Activated T-helper 1 cell treated with anti-CD3 and anti-CD28 coated beads, Interleukin-2, amount 50 U/mL, for 16 hours (primary cell): ENCODE data around the gene CRKL.
"Not testable (repeated sequence)": the region's sequence is repeated elsewhere in the genome, so short reads cannot be mapped to it uniquely, and the experiment has no call there.

ENCODE experiments used
- DNase-seq, 2 donors: peaks; one replicate each; pipeline ENCODE4 v3.0.0-alpha.2; 2020; ENCODE audit warnings: low read depth in 1 of 2, low spot score in 1 of 2

Gene CRKL, protein sequence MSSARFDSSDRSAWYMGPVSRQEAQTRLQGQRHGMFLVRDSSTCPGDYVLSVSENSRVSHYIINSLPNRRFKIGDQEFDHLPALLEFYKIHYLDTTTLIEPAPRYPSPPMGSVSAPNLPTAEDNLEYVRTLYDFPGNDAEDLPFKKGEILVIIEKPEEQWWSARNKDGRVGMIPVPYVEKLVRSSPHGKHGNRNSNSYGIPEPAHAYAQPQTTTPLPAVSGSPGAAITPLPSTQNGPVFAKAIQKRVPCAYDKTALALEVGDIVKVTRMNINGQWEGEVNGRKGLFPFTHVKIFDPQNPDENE

GRCh38 chr22:20916916-20917810 is at the start of gene CRKL:
Gene CRKL (plus strand): TSS chr22:20917407. CDS start chr22:20917935, 528 bp downstream.
- peak; percentile 87 to 96 for DNase-seq

DNA sequence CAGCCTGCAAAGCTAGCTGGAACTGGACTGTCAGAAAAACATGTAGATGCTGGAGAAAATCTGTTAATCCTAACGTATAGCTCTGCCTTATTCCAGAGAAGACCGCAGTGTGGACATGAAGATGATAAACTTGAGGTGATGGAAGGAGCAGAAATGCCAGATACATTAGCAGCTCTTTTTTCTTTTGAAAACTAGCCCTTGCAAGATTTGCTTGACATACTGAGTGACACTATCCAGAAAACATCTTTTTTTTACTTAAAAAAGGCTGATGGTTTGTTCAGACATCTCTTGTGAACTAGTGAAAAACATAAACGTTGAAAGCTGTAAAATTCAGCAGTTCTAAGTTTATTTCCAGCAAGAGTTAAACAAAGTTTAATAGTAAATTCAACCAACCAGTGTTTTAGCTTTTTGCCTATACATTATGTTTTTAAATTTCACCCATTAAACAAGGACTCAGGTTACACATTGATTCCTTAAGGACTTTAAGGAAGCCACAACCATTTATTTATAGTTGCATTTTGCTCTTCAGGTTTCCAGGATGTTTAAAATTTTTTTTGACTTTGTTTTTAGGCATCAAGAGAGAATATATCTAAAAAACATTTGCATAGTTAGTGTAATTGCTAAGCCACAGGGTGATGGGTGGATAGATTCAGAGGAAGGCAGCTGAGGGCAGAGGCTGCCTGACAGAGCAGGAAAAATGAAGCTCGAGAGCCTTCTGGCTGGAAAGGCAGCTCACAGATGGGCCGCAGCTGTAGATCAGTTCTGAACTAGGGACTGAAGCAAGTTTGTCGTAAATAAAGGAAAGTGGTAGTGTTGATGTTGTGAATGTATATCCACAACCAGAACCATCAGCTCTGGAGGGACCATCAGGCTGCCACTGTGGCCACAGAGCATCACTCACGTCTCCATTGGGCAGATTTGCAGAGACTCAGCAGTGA is 48.9 kb upstream of the CRKL start:
- DNase-seq, result no peak

GRCh38 chr22:20869234-20869633 is 48.0 kb upstream of the CRKL start:
- no peak for DNase-seq

DNA sequence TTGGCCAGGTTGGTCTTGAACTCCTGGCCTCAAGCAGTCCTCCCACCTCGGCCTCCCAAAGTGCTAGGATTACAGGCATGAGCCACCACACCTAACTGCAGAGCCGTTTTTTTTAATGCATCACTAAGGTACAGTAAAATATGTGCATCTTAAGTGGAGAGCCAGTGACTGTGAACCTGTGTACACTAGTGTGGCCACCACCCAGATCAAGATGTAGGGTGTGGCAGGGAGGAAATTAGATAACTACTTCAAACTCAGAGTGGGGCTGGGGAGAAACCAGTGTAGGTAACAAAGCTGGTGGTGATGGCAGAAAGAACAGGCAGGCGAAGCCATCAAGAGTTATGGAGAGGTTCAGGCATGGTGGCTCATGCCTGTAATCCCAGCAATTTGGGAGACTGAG is 44.0 kb upstream of the CRKL start:
- no peak for DNase-seq

DNA sequence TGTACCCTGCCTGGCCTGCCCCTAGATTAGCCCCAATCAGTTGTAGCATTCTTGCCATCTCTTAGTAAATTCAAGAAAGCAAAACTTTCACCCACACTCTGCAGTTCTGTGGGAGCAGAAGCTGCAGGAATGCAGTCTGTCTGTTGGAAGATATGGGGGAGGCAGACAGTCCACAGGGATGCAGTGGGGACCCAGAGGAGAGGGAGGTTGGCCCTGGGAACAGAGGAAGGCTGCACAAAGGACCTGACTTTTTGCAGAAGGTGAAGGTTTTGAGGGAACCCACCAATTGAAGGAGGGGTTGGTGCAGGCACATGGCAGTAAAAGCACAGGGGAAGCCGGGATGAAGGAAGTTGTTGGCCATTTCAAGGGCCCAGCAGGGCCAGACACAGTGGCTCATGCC is 41.9 kb upstream of the CRKL start:
- no peak for DNase-seq

DNA sequence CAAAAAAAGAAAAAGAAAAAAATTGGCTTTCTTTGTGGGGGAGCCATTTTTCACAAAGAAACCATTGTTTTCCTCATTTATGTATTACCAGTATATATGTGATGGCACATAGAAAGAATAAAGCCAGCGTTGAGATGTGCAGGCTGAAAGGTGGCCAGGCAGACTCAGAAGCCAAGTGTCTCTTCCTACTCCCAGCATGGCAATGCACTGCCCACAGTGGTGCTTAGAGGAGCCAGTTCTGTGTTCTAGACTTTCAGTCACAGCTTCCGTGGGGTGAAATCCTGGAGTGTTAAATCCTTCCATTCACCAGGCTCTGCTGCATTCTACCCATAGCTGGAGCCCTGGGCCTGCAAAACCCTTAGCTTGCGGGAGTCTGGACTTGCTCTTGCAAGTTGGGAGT is 39.5 kb upstream of the CRKL start:
- DNase-seq, result no peak

DNA sequence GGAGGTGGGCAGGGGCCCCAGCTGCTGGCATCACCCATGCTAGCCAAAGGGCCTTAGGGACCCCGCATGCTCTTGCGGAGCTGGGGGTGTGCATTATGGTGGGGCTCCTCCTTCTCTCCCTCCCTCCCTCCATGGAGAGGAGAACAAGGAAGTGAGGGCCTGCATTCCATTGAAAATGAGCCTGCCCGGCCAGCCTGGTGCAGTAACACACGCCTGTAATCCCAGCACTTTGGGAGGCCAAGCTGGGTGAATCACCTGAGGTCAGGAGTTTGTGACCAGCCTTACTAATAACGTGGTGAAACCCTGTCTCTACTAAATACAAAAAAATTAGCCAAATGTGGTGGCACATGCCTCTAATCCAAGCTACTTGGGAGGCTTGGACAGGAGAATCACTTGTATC is 36.0 kb upstream of the CRKL start:
- DNase-seq, result no peak

DNA sequence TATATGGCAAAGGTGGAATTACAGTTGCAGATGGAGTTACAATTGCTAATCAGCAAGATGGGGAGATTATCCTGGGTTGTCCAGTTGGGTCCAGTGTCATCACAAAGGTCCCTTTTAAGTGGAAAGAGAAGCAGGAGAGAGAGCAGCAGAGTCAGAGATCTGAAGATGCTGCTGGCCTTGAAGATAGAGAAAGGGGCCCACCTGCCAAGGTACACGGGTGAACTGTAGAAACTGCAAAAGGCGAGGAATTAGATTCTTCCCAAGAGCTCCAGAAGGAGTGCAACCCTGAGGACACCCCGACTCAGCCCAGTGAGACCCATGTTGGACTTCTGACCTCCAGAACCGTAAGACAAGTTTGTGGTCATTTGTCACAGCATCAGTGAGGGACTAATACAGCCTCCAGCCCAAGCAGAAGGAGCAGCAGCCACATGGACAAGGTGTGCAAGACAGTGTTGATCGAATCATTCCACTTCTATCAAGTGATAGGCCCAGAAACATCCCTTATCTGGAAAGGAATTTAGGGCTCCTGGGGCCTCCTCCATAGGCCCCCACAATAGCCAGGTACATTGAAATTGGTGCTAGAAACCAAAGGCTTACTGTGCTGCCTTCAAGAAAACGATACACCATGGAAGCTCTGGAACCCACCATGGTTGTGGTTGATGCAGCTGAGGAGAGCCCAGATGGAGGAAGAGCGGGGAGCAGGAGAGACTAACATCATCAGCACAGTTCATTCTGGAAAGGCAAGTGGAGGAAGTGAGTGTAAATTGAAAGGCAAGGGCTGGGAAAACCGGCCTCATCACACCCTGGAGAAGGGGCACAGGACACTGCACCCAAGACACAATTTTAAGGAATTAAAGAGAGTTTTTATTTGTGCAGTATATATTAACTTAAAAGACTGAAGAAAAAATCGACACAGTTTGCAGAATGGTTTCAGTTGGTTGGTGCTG is 35.1 kb upstream of the CRKL start:
- DNase-seq, result no peak

DNA sequence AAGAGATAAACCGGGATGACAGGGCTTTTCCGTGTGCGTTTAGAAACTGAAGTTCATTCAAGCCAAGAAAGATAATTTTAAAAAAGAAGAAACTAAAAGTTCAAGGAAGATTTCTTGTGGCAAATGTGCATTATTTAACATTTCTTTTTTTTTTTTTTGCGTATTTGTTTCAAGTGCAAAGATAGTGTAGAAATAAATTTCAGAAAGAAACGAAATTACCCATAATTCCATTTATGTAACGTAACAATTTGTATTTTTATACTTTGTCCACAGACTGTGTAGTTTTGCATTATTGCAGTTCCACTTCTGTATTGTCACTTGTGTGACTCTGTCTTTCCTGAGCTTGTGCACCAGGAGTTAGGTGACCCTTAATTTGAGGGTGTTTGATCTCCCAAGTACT is 34.4 kb upstream of the CRKL start:
- no peak for DNase-seq

DNA sequence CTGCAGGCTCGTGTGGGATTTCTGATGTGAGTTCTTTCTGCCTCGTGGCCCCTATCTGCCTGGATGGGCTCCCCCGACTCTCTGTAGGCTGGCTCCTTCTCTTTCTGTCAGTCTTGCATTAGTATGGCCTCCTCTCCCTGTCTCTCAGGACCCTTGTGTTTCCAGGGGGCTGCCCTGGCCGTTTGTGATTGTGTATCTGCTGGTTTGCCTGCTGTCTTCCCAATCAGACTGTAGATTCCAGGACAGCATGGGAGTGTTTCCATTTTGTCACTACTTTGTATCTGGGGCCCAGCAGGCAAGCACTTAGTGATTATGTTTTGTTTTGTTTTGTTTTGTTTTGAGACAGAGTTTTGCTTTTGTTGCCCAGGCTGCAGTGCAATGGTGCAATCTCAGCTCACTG is 32.8 kb upstream of the CRKL start:
- DNase-seq, result no peak

DNA sequence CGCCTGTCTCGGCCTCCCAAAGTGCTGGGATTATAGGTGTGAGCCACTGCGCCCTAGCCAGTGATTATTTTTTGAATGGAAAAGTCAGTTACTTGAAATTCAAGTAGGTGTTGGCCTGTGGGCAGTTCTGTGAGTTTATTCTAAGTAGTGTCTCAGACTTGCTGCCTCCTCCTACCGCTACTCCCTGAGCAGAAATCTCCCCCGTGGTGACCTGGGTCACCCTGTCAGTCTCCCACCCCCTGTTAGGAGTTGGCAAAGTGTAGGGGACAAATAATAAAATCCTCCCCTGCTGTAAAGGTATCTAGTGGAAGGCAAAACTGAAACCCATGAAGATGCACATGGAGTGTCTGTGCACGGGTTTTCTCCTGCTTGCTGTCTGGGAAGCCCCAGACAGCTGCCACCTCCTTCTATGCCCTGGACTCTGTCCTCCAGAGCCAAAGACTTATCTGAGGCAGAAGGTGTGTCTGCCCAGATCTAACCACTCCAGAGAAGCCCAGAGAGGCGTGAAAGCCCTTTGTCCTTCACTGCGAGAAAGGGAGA is 32.1 kb upstream of the CRKL start:
- no peak for DNase-seq

DNA sequence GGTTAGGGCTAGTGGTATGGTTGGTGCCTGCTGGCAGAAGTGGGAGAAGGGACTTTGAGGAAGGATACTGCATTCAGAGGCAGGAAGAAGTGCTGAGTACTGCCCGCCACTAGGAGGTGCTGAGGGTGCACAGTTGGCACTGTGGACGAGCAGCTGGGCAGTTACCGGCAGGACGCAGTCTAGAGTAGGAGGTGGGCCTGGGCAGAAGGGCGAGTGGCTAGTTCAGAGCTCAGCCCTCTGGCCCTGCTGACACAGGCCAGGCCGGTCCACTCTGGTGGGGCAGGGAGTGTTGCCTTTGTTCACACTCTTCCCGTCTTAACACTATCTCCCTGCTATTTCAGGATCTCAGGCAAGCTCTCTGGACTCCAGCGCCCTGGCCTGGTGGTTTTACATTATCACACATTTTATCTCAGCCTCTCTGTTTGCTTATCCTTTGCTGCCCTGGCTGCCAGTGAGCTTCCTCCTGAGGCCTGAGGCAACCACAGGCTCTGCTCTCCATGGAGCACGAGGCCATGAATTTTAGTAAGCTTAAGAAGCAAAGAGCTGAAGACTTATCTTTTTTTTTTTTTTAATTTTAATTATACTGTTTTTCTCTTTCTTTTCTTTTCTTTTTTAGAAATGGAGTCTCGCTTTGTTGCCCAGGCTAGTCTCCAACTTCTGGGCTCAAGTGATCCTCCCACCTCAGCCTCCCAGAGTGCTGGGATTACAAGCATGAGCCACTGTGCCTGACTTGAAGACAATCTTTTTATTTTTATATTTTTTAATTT is 31.5 kb upstream of the CRKL start:
- no peak for DNase-seq

- no peak for DNase-seq
Measured at GRCh38 chr22:20887375-20887774, 29.8 kb upstream of the CRKL start.

DNA sequence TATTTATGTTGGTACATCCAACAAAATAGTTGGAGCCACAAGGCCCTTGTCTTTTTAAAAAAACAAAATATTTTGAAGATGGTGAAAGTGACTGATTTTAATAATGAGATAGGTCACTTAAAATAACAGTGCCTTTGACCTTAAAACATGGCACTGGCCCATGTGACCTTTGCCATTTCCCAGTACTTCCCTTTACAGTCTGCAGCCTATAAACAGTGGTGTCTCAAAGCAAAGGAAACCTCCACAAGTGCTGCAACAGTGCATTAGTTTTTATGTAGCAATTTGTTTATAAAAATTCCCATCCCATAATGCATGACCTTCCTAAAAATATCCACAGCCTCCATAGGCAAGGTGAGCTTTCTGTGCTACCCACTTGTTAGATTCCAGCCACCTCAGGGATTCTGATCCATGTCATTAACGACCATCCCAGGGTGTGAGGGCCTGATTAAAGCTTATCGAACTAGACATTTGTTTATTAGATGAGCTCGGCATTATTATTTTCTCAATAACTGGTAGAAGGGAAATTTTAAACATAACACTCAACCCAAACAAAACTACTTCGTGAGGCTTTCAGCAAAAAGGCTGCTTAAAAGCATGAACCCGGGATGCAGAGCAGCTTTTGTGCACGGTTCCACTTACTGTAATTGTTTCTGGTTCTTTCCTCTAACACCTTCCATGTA is 28.0 kb upstream of the CRKL start:
- no peak for DNase-seq

DNA sequence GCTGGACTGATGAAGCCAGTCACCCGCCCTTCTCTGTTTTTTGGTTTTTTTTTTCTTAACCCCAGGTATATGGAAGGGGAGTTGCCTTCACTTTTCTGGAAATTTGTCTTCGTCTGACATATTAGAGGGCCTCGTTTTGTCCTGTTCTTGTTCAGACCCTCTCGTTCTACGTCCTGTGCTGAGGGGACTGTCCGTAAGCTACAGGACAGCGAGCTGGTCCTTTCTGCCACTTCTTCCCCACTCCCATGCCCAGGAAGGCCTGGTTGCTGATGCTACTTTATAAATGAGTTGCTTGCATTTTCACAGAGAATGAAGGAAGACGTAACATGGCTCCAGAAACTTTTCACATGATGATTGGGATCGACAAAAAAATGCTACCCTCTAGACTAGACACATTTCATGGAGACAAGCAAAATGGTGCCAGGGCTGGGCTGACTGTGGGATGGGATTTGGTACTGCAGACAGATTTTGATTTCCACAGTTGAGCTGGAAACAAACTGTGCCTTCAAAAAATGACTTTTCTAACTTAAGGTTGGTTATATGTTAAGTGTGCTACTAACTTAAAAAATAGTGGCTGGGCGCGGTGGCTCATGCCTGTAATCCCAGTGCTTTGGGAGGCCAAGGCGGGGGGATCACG is 27.2 kb upstream of the CRKL start:
- DNase-seq, result no peak

- no peak for DNase-seq
Measured at GRCh38 chr22:20890975-20891374, 26.2 kb upstream of the CRKL start.

GRCh38 chr22:20897737-20898136 is 19.5 kb upstream of the CRKL start:
- not testable (repeated sequence) for DNase-seq

DNA sequence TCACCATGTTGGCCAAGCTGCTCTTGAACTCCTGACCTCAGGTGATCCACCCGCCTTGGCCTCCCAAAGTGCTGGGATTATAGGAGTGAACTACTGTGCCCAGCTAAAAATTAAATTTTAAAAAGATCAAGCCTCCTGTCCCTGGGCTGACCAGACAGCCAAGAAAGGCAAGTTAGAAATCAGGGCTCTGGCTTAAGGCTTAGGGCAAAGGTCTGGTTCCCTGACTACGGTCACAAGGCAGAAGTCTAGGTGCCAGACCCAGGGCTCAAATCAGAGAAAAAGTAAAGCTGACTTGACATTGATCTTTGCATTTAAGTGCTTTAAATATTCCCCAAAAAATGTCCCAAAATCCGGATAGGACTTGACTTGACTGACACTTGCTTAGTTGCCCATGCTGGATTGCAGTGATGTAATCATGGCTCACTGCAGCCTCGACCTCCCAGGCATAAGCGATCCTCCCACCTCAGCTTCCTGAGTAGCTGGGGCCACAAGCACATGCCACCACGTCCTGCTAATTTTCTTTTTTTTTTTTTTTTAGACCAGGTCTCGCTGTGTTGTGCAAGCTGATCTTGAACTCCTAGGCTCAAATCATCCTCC is 17.3 kb upstream of the CRKL start:
- DNase-seq, result no peak
